ENCODE measurements around the gene PTF1A.

DNA sequence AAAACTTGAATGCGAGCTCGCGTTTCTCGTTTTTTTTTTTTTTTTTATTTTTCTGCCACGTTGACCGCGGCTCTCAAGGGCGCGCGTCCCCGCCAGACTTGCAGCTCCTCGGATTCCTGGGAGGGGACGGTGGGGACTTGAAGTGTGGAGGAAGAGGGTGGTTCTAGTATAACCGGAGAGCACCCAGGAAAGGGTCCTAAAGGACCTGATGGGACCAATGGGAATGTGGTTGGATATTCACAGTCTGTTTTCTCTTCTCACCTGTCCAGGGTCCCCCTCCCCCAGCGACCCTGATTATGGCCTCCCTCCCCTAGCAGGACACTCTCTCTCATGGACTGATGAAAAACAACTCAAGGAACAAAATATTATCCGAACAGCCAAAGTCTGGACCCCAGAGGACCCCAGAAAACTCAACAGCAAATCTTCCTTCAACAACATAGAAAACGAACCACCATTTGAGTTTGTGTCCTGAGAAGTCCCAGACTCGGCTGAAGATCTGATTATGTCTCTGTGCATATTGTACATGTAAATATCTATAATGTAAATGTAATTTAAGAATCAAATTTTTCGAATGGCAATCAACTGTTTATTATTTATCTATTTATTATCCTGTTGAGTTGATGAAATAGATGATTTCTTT is 1.4 kb downstream of the PTF1A start:
- no peak for TF ChIP-seq FOXM1 (IDR thresholded peaks at IDR 0.05; ENCODE audit: borderline replicate concordance)
- no peak for TF ChIP-seq LEF1 (IDR thresholded peaks at IDR 0.05; ENCODE audit: borderline replicate concordance)
- no peak for TF ChIP-seq SUZ12 (IDR thresholded peaks at IDR 0.05)
- TF ChIP-seq HDGF (IDR thresholded peaks at IDR 0.05; ENCODE audit: borderline replicate concordance): no peak
- TF ChIP-seq FOXA1 (IDR thresholded peaks at IDR 0.05): no peak
- no peak for TF ChIP-seq BHLHE40 (IDR thresholded peaks at IDR 0.05; ENCODE audit: borderline replicate concordance)
- no peak for TF ChIP-seq FOXK2 (IDR thresholded peaks at IDR 0.05)
- no peak for TF ChIP-seq CTBP1 (IDR thresholded peaks at IDR 0.05; ENCODE audit: borderline replicate concordance)
- no peak for TF ChIP-seq SP1 (IDR thresholded peaks at IDR 0.05)
- TF ChIP-seq, protein P1, sequence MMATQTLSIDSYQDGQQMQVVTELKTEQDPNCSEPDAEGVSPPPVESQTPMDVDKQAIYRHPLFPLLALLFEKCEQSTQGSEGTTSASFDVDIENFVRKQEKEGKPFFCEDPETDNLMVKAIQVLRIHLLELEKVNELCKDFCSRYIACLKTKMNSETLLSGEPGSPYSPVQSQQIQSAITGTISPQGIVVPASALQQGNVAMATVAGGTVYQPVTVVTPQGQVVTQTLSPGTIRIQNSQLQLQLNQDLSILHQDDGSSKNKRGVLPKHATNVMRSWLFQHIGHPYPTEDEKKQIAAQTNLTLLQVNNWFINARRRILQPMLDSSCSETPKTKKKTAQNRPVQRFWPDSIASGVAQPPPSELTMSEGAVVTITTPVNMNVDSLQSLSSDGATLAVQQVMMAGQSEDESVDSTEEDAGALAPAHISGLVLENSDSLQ (IDR thresholded peaks at IDR 0.05): no peak
- TF ChIP-seq ZNF384 (IDR thresholded peaks at IDR 0.05): no peak

All from HEK293T (cell line).